SK-N-SH (cell line): ENCODE results near the gene PRR35. TPM values are rescaled to one million over a fixed set of nuclear protein-coding genes. Genes with fewer than 3 reads are reported as not detected.

Experiments used
- CTCF ChIA-PET: fragments of 300-600, 350-600 bp; formaldehyde crosslinking; extraction: SDS; loops from one replicate; lab custom pipeline; 2021; lab: Yijun Ruan, JAX
- POLR2A ChIA-PET: fragments of 350-600 bp; sonication (Branson Sonifier 250); formaldehyde crosslinking; extraction: SDS; loops from one replicate; lab custom pipeline; 2020; ENCODE audit warnings: antibody characterized with exemption, inconsistent platforms; lab: Yijun Ruan, JAX
- DNase-seq: peaks from one replicate; pipeline ENCODE4 v3.0.0; 2012
- H2AFZ ChIP-seq: fragments of 200-600 bp; sonication (generic); 2 replicates; pipeline ENCODE4 v1.8.1; 2016; ENCODE audit warnings: antibody characterized with exemption, mild to moderate bottlenecking, low read depth
- H3F3A ChIP-seq: fragments of 200-600 bp; sonication (generic); replicated peaks from 2 replicates; pipeline ENCODE3; 2016; ENCODE audit warnings: antibody characterized with exemption, mild to moderate bottlenecking; ENCODE audit not compliant: insufficient read depth
- H3K27ac ChIP-seq, 2 experiments: fragments of 200-500 bp in 1 of 2; fragments of 200-600 bp in 1 of 2; sonication (Bioruptor generic) in 1 of 2; sonication (generic), shearing (Covaris generic) in 1 of 2; 2 replicates each; pipeline versions ENCODE4 v1.5.1 to v1.6.1; 2014 to 2016; ENCODE audit warnings: low read depth in 2 of 2, inconsistent platforms in 1 of 2, low read length in 1 of 2, mild to moderate bottlenecking in 1 of 2, mixed read lengths in 1 of 2
- H3K27me3 ChIP-seq: fragments of 200-600 bp; sonication (generic), shearing (Covaris generic); 2 replicates; pipeline ENCODE4 v1.6.1; 2016; ENCODE audit warnings: mixed run types; ENCODE audit not compliant: insufficient read depth
- H3K36me3 ChIP-seq, 2 experiments: fragments of 200-500 bp in 1 of 2; fragments of 200-600 bp in 1 of 2; sonication (Bioruptor generic) in 1 of 2; sonication (generic) in 1 of 2; replicated peaks in 1 of 2; 2 replicates each; pipeline versions ENCODE3 to v1.5.1; 2014 to 2016; ENCODE audit warnings: low read length in 1 of 2, mild to moderate bottlenecking in 1 of 2; ENCODE audit not compliant: insufficient read depth in 2 of 2, control insufficient read depth in 1 of 2
- H3K4me1 ChIP-seq, 2 experiments: fragments of 200-500 bp in 1 of 2; fragments of 200-600 bp in 1 of 2; sonication (Bioruptor generic) in 1 of 2; sonication (generic), shearing (Covaris generic) in 1 of 2; 2 replicates each; pipeline versions ENCODE4 v1.5.1 to v1.6.1; 2014 to 2016; ENCODE audit warnings: low read depth in 1 of 2, low read length in 1 of 2, mixed run types in 1 of 2; ENCODE audit not compliant: insufficient read depth in 2 of 2, control insufficient read depth in 1 of 2
- H3K4me2 ChIP-seq: fragments of 200-600 bp; sonication (generic), shearing (Covaris generic); 2 replicates; pipeline ENCODE4 v1.6.1; 2017; ENCODE audit warnings: mixed run types
- H3K4me3 ChIP-seq, 2 experiments: fragments of 200-500 bp in 1 of 2; fragments of 200-600 bp in 1 of 2; sonication (Bioruptor generic) in 1 of 2; sonication (generic), shearing (Covaris generic) in 1 of 2; 2 replicates each; pipeline versions ENCODE4 v1.5.1 to v1.8.1; 2014 to 2016; ENCODE audit warnings: low read depth in 2 of 2, inconsistent platforms in 1 of 2, low read length in 1 of 2, mild to moderate bottlenecking in 1 of 2, mixed read lengths in 1 of 2, moderate library complexity in 1 of 2
- H3K79me2 ChIP-seq: fragments of 200-600 bp; sonication (generic); 2 replicates; pipeline ENCODE4 v1.8.1; 2017; ENCODE audit warnings: mild to moderate bottlenecking; ENCODE audit not compliant: insufficient read depth
- H3K9ac ChIP-seq: fragments of 200-600 bp; sonication (generic); 2 replicates; pipeline ENCODE4 v1.6.1; 2017; ENCODE audit warnings: mixed run types
- H3K9me2 ChIP-seq: fragments of 200-600 bp; sonication (generic); 2 replicates; pipeline ENCODE4 v1.6.1; 2017; ENCODE audit warnings: mixed run types
- H3K9me3 ChIP-seq: fragments of 200-600 bp; sonication (generic); 2 replicates; pipeline ENCODE4 v1.6.1; 2017; ENCODE audit warnings: mixed run types, mild to moderate bottlenecking, moderate library complexity
- H4K20me1 ChIP-seq: fragments of 200-600 bp; sonication (generic); 2 replicates; pipeline ENCODE4 v1.6.1; 2017; ENCODE audit warnings: mild to moderate bottlenecking, mixed run types; ENCODE audit not compliant: insufficient read depth
- CHD2 ChIP-seq: fragments of 150-350 bp; IDR thresholded peaks from 2 replicates; pipeline ENCODE4 v1.6.1; 2018; ENCODE audit warnings: low read length; ENCODE audit not compliant: partially characterized antibody
- CTCF ChIP-seq: fragments of 200-600 bp; sonication (generic); IDR thresholded peaks from 2 replicates; pipeline ENCODE4 v1.6.1; 2017; ENCODE audit warnings: antibody characterized with exemption, mild to moderate bottlenecking, moderate library complexity
- EP300 ChIP-seq, 2 experiments: IDR thresholded peaks; 2 replicates each; pipeline versions ENCODE4 v1.4.0 to v1.6.1; 2012; ENCODE audit warnings: borderline replicate concordance in 1 of 2, low read depth in 1 of 2, low read length in 1 of 2
- FOSL2 ChIP-seq: IDR thresholded peaks from 2 replicates; pipeline ENCODE4 v1.4.0; 2012; ENCODE audit warnings: low read depth, mild to moderate bottlenecking, moderate library complexity, borderline replicate concordance
- FOXJ3 ChIP-seq: sonication (generic); formaldehyde crosslinking; IDR thresholded peaks from 2 replicates; pipeline ENCODE4 v1.5.1; 2020; ENCODE audit warnings: mild to moderate bottlenecking, missing genetic modification reagents
- FOXM1 ChIP-seq: IDR thresholded peaks from 2 replicates; pipeline ENCODE4 v1.4.0; 2012; ENCODE audit warnings: low read depth, mild to moderate bottlenecking
- IRF3 ChIP-seq: fragments of 150-350 bp; IDR thresholded peaks from 2 replicates; pipeline ENCODE4 v1.6.1; 2016; ENCODE audit warnings: mild to moderate bottlenecking, low read depth, low read length
- MAX ChIP-seq: IDR thresholded peaks from 2 replicates; pipeline ENCODE4 v1.4.0; 2012; ENCODE audit warnings: low read depth
- MXI1 ChIP-seq: IDR thresholded peaks from 2 replicates; pipeline ENCODE4 v1.6.1; 2012; ENCODE audit warnings: mild to moderate bottlenecking, low read depth, low read length, improper control_type of control experiment
- NRF1 ChIP-seq: IDR thresholded peaks from 2 replicates; pipeline ENCODE4 v1.6.1; 2012; ENCODE audit warnings: low read depth, mild to moderate bottlenecking, low read length
- PBX3 ChIP-seq: IDR thresholded peaks from 2 replicates; pipeline ENCODE4; 2012
- POLR2AphosphoS5 ChIP-seq: IDR thresholded peaks from 2 replicates; pipeline ENCODE4 v1.6.1; 2012; ENCODE audit warnings: low read depth, low read length
- TCF12 ChIP-seq: IDR thresholded peaks from 2 replicates; pipeline ENCODE4 v1.4.0; 2012
- WGBS: methylation state at CpG from one replicate; pipeline ENCODE4 v1.1.6; 2017; ENCODE audit warnings: low lambda C conversion rate; 5-methylcytosine and 5-hydroxymethylcytosine counted together
- polyA plus RNA-seq, 3 experiments: library from polyadenylated mRNA; depleted of rRNA; stranded (reverse); fragments of >200 nt; gene quantifications; 2 replicates each; pipeline ENCODE4 v1.2.3, GENCODE V29; 2012

The PRR35 gene
- polyA plus RNA-seq, 1 of the 3 experiments (the other 2 are of a cell fraction): not detected

- H3K9ac ChIP-seq: no peak overlapping the region
- no peaks in the 10 kb centered on the region for H3F3A ChIP-seq
- DNase-seq: no peak
- no peaks in the 10 kb centered on the region for H4K20me1 ChIP-seq
- ChIA-PET CTCF (no interaction called here), POLR2A (interaction anchor here (1.4 kb wide), 1 partner anchor 11 kb away, joined by 5 read pairs; no protein-coding TSS in a partner anchor)
- no peak overlapping the region for H3K4me3 ChIP-seq
- H3K9me3 ChIP-seq: no peaks in the 10 kb centered on the region
- H3K4me1 ChIP-seq: peaks cover 1 to 14% of the 10 kb centered on the region in 2 experiments; a peak in 2 of 4 replicates
- no peak overlapping the region for H3K4me2 ChIP-seq
- H2AFZ ChIP-seq: no peak overlapping the region
- H3K9me2 ChIP-seq: no peaks in the 10 kb centered on the region
- H3K27me3 ChIP-seq: no peaks in the 10 kb centered on the region
- H3K27ac ChIP-seq: no peak overlapping the region
- TF ChIP-seq FOXJ3 (CRISPR knock-in tag) (no peak), PBX3 (no peak), IRF3 (no peak), EP300 (IDR thresholded peaks at IDR 0.05; ENCODE audit: borderline replicate concordance in 1 of 2, low read depth in 1 of 2, low read length in 1 of 2) (no peak), POLR2AphosphoS5 (no peak), MXI1 (no peak)
- H3K36me3 ChIP-seq: peaks cover 0 to 33% of the 10 kb centered on the region in 2 experiments
- 95% methylated on average over 23 of the region's 46 CpGs for WGBS
- peaks cover 17% of the 10 kb centered on the region for H3K79me2 ChIP-seq
Measured at GRCh38 chr16:574021-574760, 14.0 kb downstream of the PRR35 start.

- ChIA-PET CTCF (no interaction called here), POLR2A (interaction anchor here (1.1 kb wide), 1 partner anchor 10 kb away, joined by 3 read pairs; no protein-coding TSS in a partner anchor)
- no peak overlapping the region for H3K4me2 ChIP-seq
- no peak overlapping the region; a peak in 1 of 4 replicates for H3K27ac ChIP-seq
- peaks cover 0 to 38% of the 10 kb centered on the region in 2 experiments for H3K36me3 ChIP-seq
- H3F3A ChIP-seq: no peaks in the 10 kb centered on the region
- no peaks in the 10 kb centered on the region for H3K9me2 ChIP-seq
- H3K4me3 ChIP-seq: no peak overlapping the region
- H3K4me1 ChIP-seq: peaks cover 0 to 12% of the 10 kb centered on the region in 2 experiments; a peak in 1 of 4 replicates
- H2AFZ ChIP-seq: no peak overlapping the region
- H4K20me1 ChIP-seq: no peaks in the 10 kb centered on the region
- H3K9ac ChIP-seq: no peak overlapping the region
- H3K9me3 ChIP-seq: no peaks in the 10 kb centered on the region
- peaks cover 10% of the 10 kb centered on the region for H3K79me2 ChIP-seq
- DNase-seq: no peak
- no peaks in the 10 kb centered on the region for H3K27me3 ChIP-seq
- WGBS: 92% methylated on average over 15 of the region's 36 CpGs
- no peak for TF ChIP-seq TCF12
- TF ChIP-seq FOXM1: no peak
- no peak for TF ChIP-seq CHD2
- no peak for TF ChIP-seq IRF3
- no peak for TF ChIP-seq FOSL2
- no peak for TF ChIP-seq MAX
- no peak for TF ChIP-seq PBX3
- TF ChIP-seq CTCF: no peak
- no peak for TF ChIP-seq NRF1
Measured at GRCh38 chr16:575354-576196, 15.4 kb downstream of the PRR35 start.
